GM12878 (cell line): Measurements from ENCODE around the gene XDH. TPM values are rescaled to one million over a fixed set of nuclear protein-coding genes. Genes with fewer than 3 reads are reported as not detected.

ENCODE experiments used
- ATAC-seq: fragments of 200-7000 bp; cut with Tn5 transposase; 3 replicates; pipeline ENCODE4 v1.9.1; 2020; ENCODE audit warnings: mild to moderate bottlenecking, moderate library complexity
- BruUV-seq: library from RNA; stranded (reverse); fragments of 400-500 nt; replicated peaks from 2 replicates; lab custom pipeline; 2021; lab: Mats Ljungman, UMichigan
- CTCF ChIA-PET: fragments of 300-600 bp; sonication (Branson Sonifier 250); formaldehyde crosslinking; extraction: SDS; loops from one replicate; lab custom pipeline; 2021; ENCODE audit warnings: inconsistent platforms; lab: Yijun Ruan, JAX
- POLR2A ChIA-PET: fragments of 350-600 bp; formaldehyde crosslinking; extraction: SDS; loops from one replicate; lab custom pipeline; 2021; ENCODE audit warnings: inconsistent platforms; lab: Charles Lee
- RAD21 ChIA-PET: fragments of 300-600 bp; sonication (Branson Sonifier 250); formaldehyde crosslinking; loops from one replicate; lab custom pipeline; 2023; ENCODE audit warnings: antibody characterized with exemption; ENCODE audit not compliant: unreplicated experiment; lab: Charles Lee
- SMC1A ChIA-PET: fragments of 300-600 bp; sonication (Branson Sonifier 250); formaldehyde crosslinking; loops from one replicate; lab custom pipeline; 2023; ENCODE audit not compliant: unreplicated experiment, uncharacterized antibody; lab: Charles Lee
- DNase-seq: peaks from one replicate; pipeline ENCODE4 v3.0.0-alpha.2; 2011; ENCODE audit warnings: low read depth, low spot score
- FAIRE-seq: peaks from 3 replicates; lab custom pipeline; 2011; peaks lifted over from hg19 to GRCh38; lab: Jason Lieb, UNC
- H2AFZ ChIP-seq: 2 replicates; pipeline ENCODE4 v1.6.0; 2011; ENCODE audit warnings: low read depth, low read length, control low read depth; ENCODE audit not compliant: control insufficient read depth
- H3K27ac ChIP-seq: 2 replicates; pipeline ENCODE4 v1.5.1; 2011; ENCODE audit warnings: control low read depth; ENCODE audit not compliant: control insufficient read depth, insufficient read depth
- H3K27me3 ChIP-seq, 2 experiments: replicated peaks in 1 of 2; 2 replicates each; pipeline versions ENCODE4 v1.6.0 to v1.6.1; 2011; ENCODE audit warnings: low read length in 1 of 2; ENCODE audit not compliant: control insufficient read depth in 2 of 2, insufficient read depth in 2 of 2
- H3K36me3 ChIP-seq, 2 experiments: 2 replicates each; pipeline ENCODE4 v1.5.1; 2011; ENCODE audit warnings: low read length in 1 of 2; ENCODE audit not compliant: control insufficient read depth in 2 of 2, insufficient read depth in 2 of 2
- H3K4me1 ChIP-seq: 2 replicates; pipeline ENCODE4 v1.6.1; 2011; ENCODE audit warnings: mild to moderate bottlenecking, low read length, moderate library complexity, mixed read lengths; ENCODE audit not compliant: control insufficient read depth, insufficient read depth
- H3K4me2 ChIP-seq: 2 replicates; pipeline ENCODE4 v1.6.0; 2011; ENCODE audit warnings: control low read depth; ENCODE audit not compliant: control insufficient read depth, insufficient read depth
- H3K4me3 ChIP-seq: fragments of 200-600 bp; sonication (generic); 2 replicates; pipeline ENCODE4 v1.5.1; 2016
- H3K79me2 ChIP-seq: 2 replicates; pipeline ENCODE4 v1.6.0; 2011; ENCODE audit warnings: low read length; ENCODE audit not compliant: control insufficient read depth, insufficient read depth
- H3K9ac ChIP-seq: 2 replicates; pipeline ENCODE4 v1.8.0; 2011; ENCODE audit warnings: low read length, control low read depth, mixed read lengths; ENCODE audit not compliant: control insufficient read depth, insufficient read depth
- H3K9me3 ChIP-seq: replicated peaks from 3 replicates; pipeline ENCODE4 v1.5.1; 2011; ENCODE audit warnings: mild to moderate bottlenecking, low read length; ENCODE audit not compliant: control insufficient read depth, insufficient read depth
- H4K20me1 ChIP-seq: 2 replicates; pipeline ENCODE4 v1.6.0; 2011; ENCODE audit not compliant: control insufficient read depth, insufficient read depth
- BCL11A ChIP-seq: IDR thresholded peaks from 2 replicates; pipeline ENCODE4 v1.6.1; 2011; ENCODE audit warnings: low read depth, low read length
- BMI1 ChIP-seq: fragments of 450-650 bp; IDR thresholded peaks from 2 replicates; pipeline ENCODE4 v1.6.1; 2016; ENCODE audit warnings: mild to moderate bottlenecking, moderate library complexity, borderline replicate concordance
- IKZF2 ChIP-seq, 2 experiments: fragments of 450-650 bp; IDR thresholded peaks; 2 replicates each; pipeline ENCODE4 v1.6.1; 2017; ENCODE audit warnings: mild to moderate bottlenecking in 2 of 2, moderate library complexity in 2 of 2
- JUNB ChIP-seq: IDR thresholded peaks from 2 replicates; pipeline ENCODE4 v1.6.1; 2016; ENCODE audit warnings: antibody characterized with exemption, mild to moderate bottlenecking
- KAT2A ChIP-seq: conservative IDR thresholded peaks from 2 replicates; pipeline ENCODE4 v1.6.1; 2011; ENCODE audit warnings: low read depth, low read length; ENCODE audit not compliant: control insufficient read depth
- NFIC ChIP-seq: IDR thresholded peaks from 2 replicates; pipeline ENCODE4 v1.6.1; 2012; ENCODE audit warnings: low read depth, mild to moderate bottlenecking, inconsistent platforms, low read length, moderate library complexity
- NFXL1 ChIP-seq: fragments of 450-650 bp; IDR thresholded peaks from 2 replicates; pipeline ENCODE4 v1.6.1; 2017; ENCODE audit warnings: antibody characterized with exemption, mild to moderate bottlenecking, borderline replicate concordance
- RFX5 ChIP-seq: IDR thresholded peaks from 2 replicates; pipeline ENCODE4 v1.6.1; 2011; ENCODE audit warnings: low read depth, low read length, improper control_type of control experiment
- SP1 ChIP-seq: IDR thresholded peaks from one replicate; pipeline ENCODE4 v1.6.1; 2011; ENCODE audit warnings: low read depth, low read length
- ZZZ3 ChIP-seq: IDR thresholded peaks from 2 replicates; pipeline ENCODE4 v1.6.1; 2011; ENCODE audit warnings: low read depth; ENCODE audit not compliant: control insufficient read depth, insufficient read length
- WGBS: methylation state at CpG from one replicate; pipeline ENCODE4 v1.1.6; 2016; ENCODE audit warnings: low lambda C conversion rate; ENCODE audit not compliant: insufficient replicate concordance, insufficient coverage; ENCODE audit errors: missing lambda C conversion rate; 5-methylcytosine and 5-hydroxymethylcytosine counted together
- in situ Hi-C: fragments of 300-500 bp; cut with MboI; formaldehyde crosslinking; loops from 9 replicates; pipeline ENCODE4 v1.14.3; 2018; ENCODE audit warnings: mixed read lengths
- intact Hi-C: fragments of 100-400 bp; cut with micrococcal nuclease; formaldehyde crosslinking; loops from one replicate; pipeline ENCODE4 v1.14.2; 2022; ENCODE audit not compliant: unreplicated experiment
- polyA plus RNA-seq, 11 experiments: library from polyadenylated mRNA; depleted of rRNA in 4 of 11; unstranded in 6 of 11; stranded (reverse) in 5 of 11; fragments of >200 nt; fragmentation: Nextera tagmentation in 4 of 11; fragmentation: Illumina TruSeq in 1 of 11; extraction: Ambion mirVana in 4 of 11; extraction: Trizol in 1 of 11; gene quantifications; 1 replicate in 1 of 11; 2 replicates in 10 of 11; pipeline versions ENCODE4 v1.2.1 to v1.2.3, GENCODE V29; 2011 to 2016; ENCODE audit warnings: inconsistent platforms in 2 of 11, missing spikeins in 2 of 11, low read depth in 1 of 11
- total RNA-seq, 4 experiments: library from RNA; depleted of rRNA in 3 of 4; stranded (reverse); fragments of >200 nt in 3 of 4; fragmentation: Illumina TruSeq in 1 of 4; extraction: Trizol in 1 of 4; gene quantifications; 2 replicates each; pipeline versions ENCODE4 v1.2.1 to v1.2.3, GENCODE V29; 2013 to 2021
- TF ChIP-seq, protein P1 (sequence below): fragments of 450-650 bp; IDR thresholded peaks from 2 replicates; pipeline ENCODE4 v1.6.1; 2018; ENCODE audit warnings: mild to moderate bottlenecking, low read depth, moderate library complexity; ENCODE audit not compliant: partially characterized antibody
- TF ChIP-seq, protein P2 (sequence below): fragments of 450-650 bp; IDR thresholded peaks from 2 replicates; pipeline ENCODE4 v1.6.1; 2014; ENCODE audit warnings: mild to moderate bottlenecking

Gene XDH
- total and polyA plus RNA-seq, 10 of the 15 experiments (the other 5 are each of a cell fraction or from before 2014, with no cell fraction given), result 0.01 TPM; not detected in 9

DNA sequence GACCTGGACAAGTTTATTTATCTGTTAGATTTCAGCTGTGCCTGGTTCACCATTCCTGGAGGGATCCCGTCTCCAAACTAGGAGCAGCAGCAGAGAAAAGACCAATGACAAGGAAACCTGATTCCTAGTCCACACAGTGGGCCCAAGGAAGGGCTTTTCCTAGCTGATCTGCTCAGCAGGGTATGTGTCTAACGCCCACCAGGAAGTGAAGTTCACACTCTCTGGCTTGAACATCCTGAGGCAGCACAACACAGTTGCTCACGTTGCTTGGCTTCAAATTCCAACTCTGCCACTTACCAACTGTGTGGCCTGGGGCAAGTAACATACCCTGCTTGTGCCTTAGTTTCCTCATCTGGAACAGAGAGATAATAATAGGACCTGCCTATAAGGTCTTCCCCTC, 42.9 kb downstream of the XDH start:
- intact Hi-C loops, result no loop called here
- Histone ChIP-seq H4K20me1 (no peaks in the 10 kb centered on the region), H3K36me3 (no peaks in the 10 kb centered on the region), H3K4me3 (no peak overlapping the region), H2AFZ (no peak overlapping the region), H3K4me2 (no peak overlapping the region), H3K27ac (no peak overlapping the region), H3K79me2 (no peaks in the 10 kb centered on the region), H3K27me3 (peaks cover 0 to 3% of the 10 kb centered on the region in 2 experiments; a peak in 2 of 4 replicates), H3K9ac (no peak overlapping the region), H3K9me3 (no peaks in the 10 kb centered on the region), H3K4me1 (no peaks in the 10 kb centered on the region)
- 14% methylated on average over 3 of the region's 3 CpGs for WGBS
- DNase-seq (no peak), ATAC-seq (no peak), FAIRE-seq (no peak)
- in situ Hi-C loops, result no loop called here
- RAD21 ChIA-PET, result no interaction called here
- CTCF ChIA-PET, result no interaction called here
- POLR2A ChIA-PET, result no interaction called here
- TF ChIP-seq SP1 (no peak), NFXL1 (no peak), RFX5 (no peak), ZZZ3 (no peak), NFIC (no peak), BCL11A (no peak), BMI1 (no peak), KAT2A (no peak), IKZF2 (IDR thresholded peaks at IDR 0.05) (no peak), JUNB (no peak)
- TF ChIP-seq, protein P1, sequence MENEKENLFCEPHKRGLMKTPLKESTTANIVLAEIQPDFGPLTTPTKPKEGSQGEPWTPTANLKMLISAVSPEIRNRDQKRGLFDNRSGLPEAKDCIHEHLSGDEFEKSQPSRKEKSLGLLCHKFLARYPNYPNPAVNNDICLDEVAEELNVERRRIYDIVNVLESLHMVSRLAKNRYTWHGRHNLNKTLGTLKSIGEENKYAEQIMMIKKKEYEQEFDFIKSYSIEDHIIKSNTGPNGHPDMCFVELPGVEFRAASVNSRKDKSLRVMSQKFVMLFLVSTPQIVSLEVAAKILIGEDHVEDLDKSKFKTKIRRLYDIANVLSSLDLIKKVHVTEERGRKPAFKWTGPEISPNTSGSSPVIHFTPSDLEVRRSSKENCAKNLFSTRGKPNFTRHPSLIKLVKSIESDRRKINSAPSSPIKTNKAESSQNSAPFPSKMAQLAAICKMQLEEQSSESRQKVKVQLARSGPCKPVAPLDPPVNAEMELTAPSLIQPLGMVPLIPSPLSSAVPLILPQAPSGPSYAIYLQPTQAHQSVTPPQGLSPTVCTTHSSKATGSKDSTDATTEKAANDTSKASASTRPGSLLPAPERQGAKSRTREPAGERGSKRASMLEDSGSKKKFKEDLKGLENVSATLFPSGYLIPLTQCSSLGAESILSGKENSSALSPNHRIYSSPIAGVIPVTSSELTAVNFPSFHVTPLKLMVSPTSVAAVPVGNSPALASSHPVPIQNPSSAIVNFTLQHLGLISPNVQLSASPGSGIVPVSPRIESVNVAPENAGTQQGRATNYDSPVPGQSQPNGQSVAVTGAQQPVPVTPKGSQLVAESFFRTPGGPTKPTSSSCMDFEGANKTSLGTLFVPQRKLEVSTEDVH, result no peak
- TF ChIP-seq, protein P2, sequence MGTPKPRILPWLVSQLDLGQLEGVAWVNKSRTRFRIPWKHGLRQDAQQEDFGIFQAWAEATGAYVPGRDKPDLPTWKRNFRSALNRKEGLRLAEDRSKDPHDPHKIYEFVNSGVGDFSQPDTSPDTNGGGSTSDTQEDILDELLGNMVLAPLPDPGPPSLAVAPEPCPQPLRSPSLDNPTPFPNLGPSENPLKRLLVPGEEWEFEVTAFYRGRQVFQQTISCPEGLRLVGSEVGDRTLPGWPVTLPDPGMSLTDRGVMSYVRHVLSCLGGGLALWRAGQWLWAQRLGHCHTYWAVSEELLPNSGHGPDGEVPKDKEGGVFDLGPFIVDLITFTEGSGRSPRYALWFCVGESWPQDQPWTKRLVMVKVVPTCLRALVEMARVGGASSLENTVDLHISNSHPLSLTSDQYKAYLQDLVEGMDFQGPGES, result no peak
- SMC1A ChIA-PET, result no interaction called here
- BruUV-seq, result no TSS peak
